CD1c-positive myeloid dendritic cell (primary cell): ENCODE data around the gene EFNB1.

ENCODE experiments used
- DNase-seq: peaks from one replicate; pipeline ENCODE4 v3.0.0-alpha.2; 2016; ENCODE audit errors: extremely low spot score

Gene EFNB1

GRCh38 chrX:68843992-68844391 is 15.2 kb downstream of the EFNB1 start:
- DNase-seq = no peak

GRCh38 chrX:68844581-68844980 is 15.8 kb downstream of the EFNB1 start:
- DNase-seq = no peak

DNA sequence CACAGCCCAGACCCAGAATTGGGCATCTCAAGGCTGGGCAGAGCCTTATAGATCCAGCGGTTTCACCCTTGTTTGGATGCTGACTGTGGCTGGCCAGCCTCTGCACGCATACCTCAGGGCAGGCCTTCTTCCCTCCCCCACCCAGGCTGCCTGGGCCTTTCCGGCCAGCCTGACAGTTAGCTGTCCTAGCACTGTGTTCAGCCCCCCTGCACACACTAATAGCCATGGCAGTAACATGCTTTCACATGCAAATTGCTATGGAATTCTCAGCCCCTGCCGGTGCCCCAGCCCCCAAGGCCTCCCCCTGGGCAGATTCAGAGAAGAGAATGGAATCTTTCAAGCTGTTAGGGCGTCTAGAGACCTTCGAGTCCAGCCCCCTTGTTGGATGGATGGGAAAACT is 17.7 kb downstream of the EFNB1 start:
- DNase-seq = no peak

DNA sequence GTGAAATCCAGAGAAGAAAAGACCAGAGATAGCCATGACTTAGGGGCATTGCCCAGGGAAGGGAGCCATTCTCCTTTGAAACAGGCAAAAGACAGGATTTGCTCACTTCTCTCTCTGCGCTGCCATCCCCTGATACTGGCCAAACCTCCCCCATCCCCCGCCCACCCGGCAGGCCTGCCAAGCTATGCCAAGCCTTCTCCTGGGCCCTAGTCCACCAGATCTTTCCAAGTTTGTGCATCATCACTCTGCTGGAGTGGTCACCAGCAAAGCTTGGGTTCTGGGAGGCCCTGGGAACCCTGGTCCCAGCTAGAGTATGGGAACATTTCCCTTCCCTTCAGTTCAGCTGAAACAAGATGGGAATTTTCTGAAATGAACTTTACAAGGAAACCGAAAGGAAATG is 18.4 kb downstream of the EFNB1 start:
- no peak for DNase-seq

DNA sequence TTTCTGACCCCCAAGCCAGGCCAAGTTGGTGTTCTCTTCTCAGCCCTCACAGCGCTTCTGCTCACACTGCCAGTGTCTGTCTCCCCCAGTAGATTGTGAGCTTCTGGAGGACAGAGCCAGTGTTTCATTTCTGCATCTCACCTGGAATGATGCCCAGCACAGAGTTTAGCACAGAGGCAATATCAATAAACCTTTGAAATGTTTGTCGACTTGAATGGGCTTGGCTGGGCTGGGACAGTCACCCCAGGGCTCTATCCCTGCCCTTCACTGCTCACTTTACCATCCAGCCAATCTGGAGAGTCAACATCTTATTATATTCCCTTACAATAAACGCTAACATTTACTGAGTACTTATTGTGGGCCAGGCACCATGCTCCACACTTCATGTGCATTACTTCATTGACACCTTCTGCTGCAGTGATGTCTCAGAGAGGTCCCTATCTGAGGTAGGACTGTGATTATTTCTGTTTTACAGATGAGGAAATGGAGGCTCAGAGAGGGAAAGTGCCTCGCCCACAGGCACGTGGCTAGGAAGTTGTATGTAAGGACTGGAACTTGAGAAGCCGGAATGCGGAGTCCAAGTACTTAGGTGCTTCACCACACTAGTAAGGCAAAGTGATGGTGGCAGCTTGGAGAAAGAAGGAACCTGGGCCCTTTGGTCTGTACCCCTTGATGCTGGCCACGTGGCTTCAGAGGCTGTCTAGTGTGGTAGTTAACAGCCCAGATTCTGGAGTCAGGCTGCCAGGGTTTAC is 19.5 kb downstream of the EFNB1 start:
- no peak for DNase-seq

DNA sequence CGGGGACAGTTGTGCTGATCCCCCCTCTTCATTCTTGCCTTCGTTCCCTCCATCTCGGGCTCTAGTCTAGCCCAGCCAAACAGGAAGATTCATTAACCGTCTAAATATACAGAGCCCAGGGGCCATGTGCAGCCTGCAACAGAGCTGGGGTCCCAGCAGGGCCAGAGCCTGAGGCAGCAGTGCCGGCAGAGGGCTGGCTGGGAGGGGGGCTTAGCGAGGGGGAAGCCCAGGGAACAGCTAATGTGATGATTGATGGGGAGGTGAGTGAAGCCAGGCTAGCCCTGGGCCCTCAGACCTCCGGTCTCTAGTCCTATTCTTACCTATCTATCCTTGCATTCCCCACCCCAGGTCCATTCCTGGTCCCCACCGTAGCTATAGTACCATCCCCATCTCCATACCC is 22.3 kb downstream of the EFNB1 start:
- no peak for DNase-seq

DNA sequence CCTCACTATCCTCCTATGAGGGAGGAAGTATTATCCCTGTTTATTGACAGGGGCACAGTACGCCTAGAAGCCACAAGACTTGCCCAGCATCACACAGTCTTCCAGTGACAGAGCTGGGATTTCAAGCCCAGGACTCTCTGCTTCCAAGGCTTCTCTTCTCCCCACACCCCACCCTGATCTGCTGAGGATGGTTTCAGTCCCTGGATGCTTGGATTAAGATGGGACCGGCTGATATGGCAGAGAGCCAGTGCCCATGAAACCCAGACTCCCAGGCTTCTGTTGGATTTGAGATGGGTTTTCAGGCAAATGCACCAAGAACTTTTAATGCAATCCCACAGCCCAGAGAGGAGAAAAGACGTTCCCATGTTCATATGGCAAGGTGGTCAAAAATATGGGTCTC is 23.2 kb downstream of the EFNB1 start:
- no peak for DNase-seq

GRCh38 chrX:68853665-68854251 is 24.9 kb downstream of the EFNB1 start:
- no peak for DNase-seq

- peak; percentile 71 for DNase-seq
Measured at GRCh38 chrX:68865300-68865699, 36.5 kb downstream of the EFNB1 start.

DNA sequence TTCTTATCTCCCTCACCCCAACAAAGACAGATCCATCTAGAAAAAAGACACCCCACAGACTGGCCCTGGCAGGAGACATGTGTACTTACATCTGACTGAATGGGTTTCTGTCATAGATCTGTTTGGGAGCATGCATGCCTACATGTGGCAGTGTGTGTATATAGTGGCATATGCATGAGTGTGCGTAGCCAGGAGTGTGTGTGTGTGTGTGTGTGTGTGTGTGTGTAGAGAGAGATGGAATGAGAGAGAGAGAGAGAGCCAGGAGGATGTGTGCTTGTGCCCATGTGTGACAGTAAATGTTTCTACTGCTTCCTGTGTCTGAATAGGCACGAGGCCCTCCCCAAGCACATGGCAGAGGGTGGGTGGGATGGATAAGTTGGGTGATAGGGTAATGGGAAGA is 37.1 kb downstream of the EFNB1 start:
- no peak for DNase-seq

DNA sequence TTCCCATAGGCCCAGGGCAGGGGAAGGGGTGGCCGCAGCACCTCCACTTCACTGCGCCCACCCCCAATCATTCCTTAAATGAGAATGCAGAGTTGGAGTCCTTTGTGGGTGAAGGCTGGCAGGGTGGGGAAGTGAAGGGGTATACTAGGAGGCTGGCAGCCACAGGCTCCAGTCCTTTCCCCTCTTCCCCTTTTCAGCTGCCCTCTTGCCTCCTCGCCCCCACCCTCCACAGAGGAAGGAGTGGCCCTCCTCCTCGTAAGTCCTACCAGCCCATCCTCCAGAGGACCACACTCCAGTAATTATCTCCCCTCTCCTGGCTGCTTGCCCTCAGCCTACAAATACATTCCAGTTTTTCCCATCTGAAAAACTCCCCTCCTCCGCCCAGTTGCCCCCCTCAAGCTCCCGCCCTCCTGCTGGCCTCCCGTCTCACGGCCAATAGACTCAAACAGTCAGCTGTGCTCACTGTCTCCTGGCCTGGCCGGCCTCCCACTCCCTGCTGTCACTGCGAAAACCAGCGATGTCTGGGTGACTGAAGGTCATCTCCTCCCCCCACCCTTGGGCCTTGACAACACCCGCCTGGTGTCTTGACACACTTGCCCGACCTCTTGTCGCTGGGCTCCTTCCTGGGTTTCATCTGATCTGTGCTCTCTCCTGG is 38.8 kb downstream of the EFNB1 start:
- peak; percentile 24 for DNase-seq

DNA sequence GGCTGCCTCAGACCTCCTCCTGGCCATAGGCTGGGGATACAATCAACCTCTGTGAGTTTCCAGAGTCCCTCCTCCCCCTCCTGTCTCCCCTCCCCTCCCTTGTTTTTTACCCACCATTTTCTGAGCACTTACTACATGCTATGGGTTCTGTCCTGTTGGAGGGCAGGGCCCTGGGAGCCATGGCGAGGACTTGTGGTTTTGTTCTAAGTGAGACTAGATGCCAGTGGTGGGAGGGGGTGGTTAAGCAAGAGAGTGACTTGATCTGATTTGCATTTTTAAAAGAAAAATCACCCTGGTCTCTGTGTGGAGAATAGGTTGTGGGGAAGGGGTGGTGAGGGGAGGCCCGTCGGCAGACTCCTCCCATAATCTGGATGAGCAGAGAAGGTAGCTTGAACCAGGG is 39.5 kb downstream of the EFNB1 start:
- peak; percentile 1 for DNase-seq

DNA sequence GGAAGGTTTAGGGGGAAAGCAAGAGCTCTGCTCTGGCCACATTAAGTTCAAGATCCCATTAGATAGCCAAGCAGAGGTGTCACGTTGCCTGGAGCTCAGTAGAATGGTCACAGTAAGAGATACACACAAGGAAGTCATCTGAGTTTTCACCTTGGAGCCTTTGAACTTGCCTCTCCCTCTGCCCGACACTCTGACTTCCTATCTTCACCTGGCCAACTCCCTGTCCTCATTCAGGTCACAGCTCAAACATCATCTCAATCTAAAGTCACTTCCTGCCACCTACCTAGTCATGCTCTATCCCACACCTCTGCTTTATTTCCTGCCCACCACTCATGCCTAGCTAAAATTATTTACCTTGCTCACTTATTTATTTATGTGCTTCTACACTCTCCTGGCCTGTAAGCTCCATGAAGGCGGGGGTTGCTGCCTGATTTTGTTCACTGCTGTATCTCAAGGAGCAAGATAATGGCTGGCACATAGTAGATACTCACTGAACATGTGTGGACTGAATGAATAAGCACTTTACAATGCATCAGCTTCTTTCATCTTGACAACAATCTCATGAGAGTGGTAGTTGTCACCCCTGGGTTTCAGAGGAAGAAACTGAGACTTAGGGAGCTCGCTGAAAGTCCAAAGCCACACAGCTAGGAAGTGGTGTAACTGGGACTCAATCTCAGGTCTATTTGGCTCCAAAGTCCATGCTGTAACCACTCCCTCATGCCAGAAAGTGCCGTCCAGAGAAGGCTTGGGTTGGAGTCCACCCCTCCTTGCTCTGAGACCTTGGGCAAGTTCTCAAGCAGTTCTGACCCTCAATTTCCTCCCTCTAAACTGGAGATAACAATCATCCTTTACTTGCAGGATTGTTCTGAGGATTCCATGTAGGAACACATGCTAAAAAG is 40.3 kb downstream of the EFNB1 start:
- no peak for DNase-seq

DNA sequence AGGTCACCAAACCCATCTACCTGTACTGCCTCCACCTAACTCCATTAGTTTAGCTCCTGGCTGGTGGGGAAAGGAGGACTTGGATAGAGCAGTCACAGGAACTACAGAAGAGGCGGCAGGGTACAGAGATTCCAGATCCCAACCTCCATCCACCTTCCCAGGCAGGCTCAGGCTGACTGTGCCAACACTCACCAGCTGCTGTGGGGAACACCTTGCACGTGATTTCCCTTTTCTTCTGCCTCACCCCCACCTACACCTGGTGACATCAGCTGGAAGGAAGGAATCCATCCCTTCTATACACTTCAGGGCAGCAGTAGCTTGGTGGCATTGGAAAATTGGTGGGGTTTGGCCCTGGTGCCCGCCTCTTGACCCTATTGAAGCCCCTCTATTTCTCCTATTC is 41.5 kb downstream of the EFNB1 start:
- no peak for DNase-seq

DNA sequence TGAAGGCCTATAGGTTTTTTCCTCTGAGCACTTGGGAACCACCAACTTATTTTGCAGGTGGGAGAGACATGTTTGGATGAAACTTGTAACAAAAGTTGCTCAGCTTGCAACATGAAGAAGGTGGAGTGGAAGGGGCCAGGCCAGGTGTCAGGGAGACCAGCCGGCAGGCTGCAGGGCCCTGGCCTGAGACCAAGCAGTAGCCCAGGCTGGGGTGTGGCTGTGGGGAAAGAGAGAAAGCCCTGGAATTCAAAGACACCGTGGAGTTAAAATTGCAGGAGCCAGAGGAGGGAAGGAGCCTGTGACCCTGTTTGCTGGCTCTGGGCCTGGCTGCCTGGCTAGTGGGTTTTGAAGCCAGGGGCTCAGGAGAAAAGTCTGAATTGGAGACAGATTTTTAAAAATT is 43.4 kb downstream of the EFNB1 start:
- no peak for DNase-seq

- no peak for DNase-seq
Measured at GRCh38 chrX:68874076-68874475, 45.3 kb downstream of the EFNB1 start.

GRCh38 chrX:68876731-68877130 is 47.9 kb downstream of the EFNB1 start:
- DNase-seq = no peak

DNA sequence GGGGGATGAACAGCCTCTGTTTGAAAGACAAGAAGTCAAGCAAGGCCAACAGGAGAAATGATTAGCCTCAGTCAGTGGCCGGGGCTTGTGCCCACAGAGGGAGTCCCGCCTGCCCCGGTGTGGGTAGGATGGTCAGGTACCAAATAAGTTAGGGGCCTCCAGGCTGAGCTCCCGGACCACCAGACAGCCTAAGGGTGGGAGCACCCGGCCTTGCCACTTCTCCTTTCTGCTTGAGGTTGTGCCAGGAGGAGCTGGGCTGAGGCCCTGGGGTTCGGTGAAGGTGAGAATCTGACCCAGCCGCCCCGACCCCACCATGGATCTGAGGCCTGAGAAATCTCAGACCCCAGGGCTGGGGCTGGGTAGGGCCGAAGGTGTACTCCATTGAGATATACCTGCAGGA is 48.8 kb downstream of the EFNB1 start:
- DNase-seq = no peak

DNA sequence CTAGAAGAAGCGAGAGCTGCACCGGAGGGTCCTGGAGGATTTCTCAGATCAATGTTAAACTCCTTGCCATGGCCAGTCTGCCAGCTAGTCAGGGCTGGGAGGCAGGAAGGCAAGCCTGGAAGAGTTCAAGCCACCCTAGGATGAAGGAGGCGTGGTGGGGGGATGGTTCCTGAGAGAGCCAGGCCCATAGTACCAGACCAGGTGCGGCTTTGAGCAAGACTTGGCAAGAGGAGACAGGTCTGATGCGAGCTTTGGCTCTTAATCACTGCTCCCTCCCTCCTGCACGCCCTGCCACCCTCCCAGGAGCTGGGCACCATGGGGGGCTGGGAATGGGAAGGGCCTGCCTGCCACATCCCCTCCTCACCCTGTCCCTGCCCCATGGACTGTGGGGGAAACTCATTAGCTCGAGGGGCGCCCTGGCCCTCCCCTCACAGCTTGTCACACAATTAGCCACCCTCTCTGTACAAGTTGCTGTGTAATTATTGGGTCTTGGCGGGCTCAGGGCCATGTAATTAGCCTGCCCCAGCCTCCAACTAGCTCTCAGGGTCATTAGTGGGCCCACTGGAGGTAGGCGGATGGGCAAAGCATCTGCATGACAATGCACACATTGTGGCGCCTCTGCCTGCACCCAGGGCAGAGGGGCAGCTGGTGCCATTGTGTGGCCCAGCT is 50.3 kb downstream of the EFNB1 start:
- DNase-seq = no peak

DNA sequence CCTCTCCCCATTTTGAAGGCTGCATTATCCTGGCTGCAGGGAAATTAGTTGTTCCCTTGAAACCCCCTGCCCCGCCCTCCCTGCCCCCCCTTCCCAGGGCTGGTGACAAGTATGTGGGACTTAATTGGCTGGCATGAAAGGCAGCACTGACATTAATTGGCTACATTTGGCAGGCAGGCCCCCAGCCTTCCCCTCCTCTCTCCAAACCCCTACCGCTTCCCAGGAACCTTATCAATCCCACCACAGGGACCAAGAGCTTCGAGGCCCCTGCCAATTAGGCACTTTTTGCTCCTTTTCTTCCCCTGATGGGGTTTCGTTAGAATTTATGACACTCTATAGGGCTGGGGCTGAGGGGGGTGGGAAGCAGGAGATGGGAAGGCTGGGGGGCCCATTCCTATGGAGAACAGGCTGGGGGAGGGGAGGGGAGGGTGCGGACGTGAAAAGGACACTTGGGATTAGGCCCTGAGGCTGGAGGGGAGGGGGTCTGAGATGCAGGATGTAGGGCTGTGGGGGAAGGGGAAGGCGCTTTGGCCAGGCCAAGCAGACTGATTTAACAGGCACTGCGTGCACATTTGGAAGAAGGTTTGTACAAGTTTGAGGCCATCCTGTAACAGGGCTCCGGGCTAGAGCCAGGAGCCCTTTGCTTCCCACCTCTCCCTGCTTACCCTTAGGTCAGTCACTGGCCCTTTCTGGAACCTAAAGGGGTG is 52.2 kb downstream of the EFNB1 start:
- DNase-seq = no peak

GRCh38 chrX:68881911-68882310 is 53.1 kb downstream of the EFNB1 start:
- no peak for DNase-seq
